K562 (cell line): Measurements from ENCODE around the gene ING2. TPM values are rescaled to one million over a fixed set of nuclear protein-coding genes. Genes with fewer than 3 reads are reported as not detected.
A peak's percentile ranks its signal among the peaks of the same experiment; 100 is the strongest.

Experiments used
- CBX3 ChIP-seq, 2 experiments: IDR thresholded peaks; 1 replicate in 1 of 2; 2 replicates in 1 of 2; pipeline ENCODE4 v1.6.1; 2012; ENCODE audit warnings: inconsistent platforms in 2 of 2, low read length in 2 of 2, borderline replicate concordance in 1 of 2, control low read depth in 1 of 2
- CHD2 ChIP-seq: IDR thresholded peaks from 2 replicates; pipeline ENCODE4 v1.6.1; 2011; ENCODE audit warnings: low read depth, low read length
- HNRNPL ChIP-seq: fragments of 200-400 bp; formaldehyde crosslinking; IDR thresholded peaks from 2 replicates; pipeline ENCODE4 v1.6.1; 2017; ENCODE audit warnings: low read depth, mild to moderate bottlenecking, low read length
- MAZ ChIP-seq, 2 experiments: fragments of 450-650 bp in 1 of 2; sonication (generic) in 1 of 2; formaldehyde crosslinking; IDR thresholded peaks in 1 of 2; conservative IDR thresholded peaks in 1 of 2; 2 replicates each; pipeline versions ENCODE4 v1.4.0 to v1.5.0; 2020; ENCODE audit warnings: mild to moderate bottlenecking in 1 of 2, missing genetic modification reagents in 1 of 2
- NFIC ChIP-seq: fragments of 450-650 bp; IDR thresholded peaks from 2 replicates; pipeline ENCODE4 v1.6.1; 2017; ENCODE audit warnings: mild to moderate bottlenecking, inconsistent platforms
- NFYB ChIP-seq: IDR thresholded peaks from 2 replicates; pipeline ENCODE4 v1.6.1; 2011; ENCODE audit warnings: mild to moderate bottlenecking, moderate library complexity; ENCODE audit not compliant: insufficient read length; ENCODE audit errors: extremely low read depth
- PHF21A ChIP-seq: fragments of 450-650 bp; IDR thresholded peaks from 2 replicates; pipeline ENCODE4 v1.6.1; 2017; ENCODE audit warnings: low read depth, borderline replicate concordance
- PRDM10 ChIP-seq: fragments of 450-650 bp; IDR thresholded peaks from 2 replicates; pipeline ENCODE4 v1.6.1; 2018; ENCODE audit not compliant: partially characterized antibody
- SMAD3 ChIP-seq: fragments of 450-650 bp; formaldehyde crosslinking; conservative IDR thresholded peaks from 2 replicates; pipeline ENCODE4 v1.4.0; 2020; ENCODE audit warnings: mild to moderate bottlenecking
- STAT5B ChIP-seq: fragments of 250-450 bp; sonication (Bioruptor Pico); IDR thresholded peaks from 2 replicates; pipeline ENCODE4 v1.8.0; 2021; ENCODE audit warnings: mild to moderate bottlenecking, inconsistent platforms
- ZNF408 ChIP-seq: fragments of 250-450 bp; sonication (Bioruptor Pico); IDR thresholded peaks from 2 replicates; pipeline ENCODE4 v1.4.0; 2020; ENCODE audit warnings: low read depth, mild to moderate bottlenecking, moderate library complexity
- ZNF584 ChIP-seq: fragments of 200-800 bp; sonication (Bioruptor generic); IDR thresholded peaks from 2 replicates; pipeline ENCODE4 v1.6.1; 2016; ENCODE audit warnings: low read depth, mild to moderate bottlenecking, missing genetic modification characterization, missing compliant biosample characterization
- polyA plus RNA-seq, 8 experiments: library from polyadenylated mRNA; depleted of rRNA in 4 of 8; stranded (reverse) in 5 of 8; unstranded in 3 of 8; fragments of >200 nt; fragmentation: Nextera tagmentation in 2 of 8; fragmentation: Illumina TruSeq in 1 of 8; extraction: Ambion mirVana in 2 of 8; extraction: Trizol in 1 of 8; gene quantifications; 2 replicates each; pipeline versions ENCODE4 v1.2.1 to v1.2.3, GENCODE V29; 2011 to 2014; ENCODE audit warnings: inconsistent platforms in 1 of 8, missing spikeins in 1 of 8
- total RNA-seq, 7 experiments: library from RNA; depleted of rRNA in 6 of 7; stranded (reverse); fragments of >200 nt in 6 of 7; fragmentation: Illumina TruSeq in 2 of 7; extraction: Trizol in 2 of 7; gene quantifications; 2 replicates each; pipeline versions ENCODE4 v1.2.1 to v1.2.3, GENCODE V29; 2011 to 2021; ENCODE audit warnings: low replicate concordance in 1 of 7
- TF ChIP-seq, protein P1 (sequence below), 2 experiments: fragments of 450-650 bp; formaldehyde crosslinking in 1 of 2; IDR thresholded peaks; 2 replicates each; pipeline versions ENCODE4 v1.4.0 to v1.6.1; 2014 to 2020; ENCODE audit warnings: mild to moderate bottlenecking in 2 of 2, borderline replicate concordance in 1 of 2, low read depth in 1 of 2
- TF ChIP-seq, protein P2 (sequence below): fragments of 450-650 bp; formaldehyde crosslinking; conservative IDR thresholded peaks from 2 replicates; pipeline ENCODE4 v1.4.0; 2022; ENCODE audit warnings: mild to moderate bottlenecking, missing genetic modification characterization

The ING2 gene
- total and polyA plus RNA-seq, 9 of the 15 experiments (the other 6 are each of a cell fraction or from before 2014, with no cell fraction given): 2.9 to 21.4 (median 12.4) TPM

DNA sequence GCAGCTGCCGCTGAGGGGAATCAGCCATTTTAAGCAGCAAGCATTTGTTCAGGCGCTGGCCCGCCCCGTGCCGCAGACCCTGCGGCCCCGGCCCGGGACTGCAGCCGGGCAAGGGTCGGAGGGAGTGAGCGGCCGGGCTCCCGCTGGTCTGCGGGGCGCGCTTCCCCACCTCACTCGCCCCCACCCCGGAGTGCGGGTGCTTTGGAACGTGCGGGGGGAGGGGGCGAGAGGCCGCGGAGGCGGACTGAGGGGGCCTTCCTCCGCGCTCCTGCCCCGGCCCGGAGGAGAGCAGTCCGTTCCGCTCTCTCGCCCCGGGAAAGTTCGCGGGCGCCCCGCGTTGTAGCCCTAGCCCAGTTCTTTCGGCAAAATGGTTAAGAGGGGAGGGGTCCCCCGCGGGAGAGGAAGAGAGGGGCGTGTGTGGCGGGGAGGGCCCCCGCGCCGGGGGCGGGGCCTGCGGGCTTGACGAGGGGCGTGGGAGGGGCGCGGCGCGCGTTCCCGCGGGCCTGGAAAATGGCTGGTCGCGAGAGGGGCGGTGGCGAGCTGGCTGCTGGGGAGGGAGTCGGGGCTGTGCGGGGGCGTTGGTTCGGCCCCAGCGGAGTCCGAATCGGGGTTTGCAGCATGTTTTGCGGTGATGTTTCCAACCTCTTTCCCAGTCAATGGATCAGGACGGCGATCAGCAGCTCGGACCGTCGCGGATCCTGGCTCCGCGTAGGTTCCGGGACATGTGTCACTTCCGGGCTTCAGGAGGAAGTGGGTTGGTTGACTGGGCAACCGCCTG lies 942 bp downstream of the ING2 start (continued):
- TF ChIP-seq, protein P1, sequence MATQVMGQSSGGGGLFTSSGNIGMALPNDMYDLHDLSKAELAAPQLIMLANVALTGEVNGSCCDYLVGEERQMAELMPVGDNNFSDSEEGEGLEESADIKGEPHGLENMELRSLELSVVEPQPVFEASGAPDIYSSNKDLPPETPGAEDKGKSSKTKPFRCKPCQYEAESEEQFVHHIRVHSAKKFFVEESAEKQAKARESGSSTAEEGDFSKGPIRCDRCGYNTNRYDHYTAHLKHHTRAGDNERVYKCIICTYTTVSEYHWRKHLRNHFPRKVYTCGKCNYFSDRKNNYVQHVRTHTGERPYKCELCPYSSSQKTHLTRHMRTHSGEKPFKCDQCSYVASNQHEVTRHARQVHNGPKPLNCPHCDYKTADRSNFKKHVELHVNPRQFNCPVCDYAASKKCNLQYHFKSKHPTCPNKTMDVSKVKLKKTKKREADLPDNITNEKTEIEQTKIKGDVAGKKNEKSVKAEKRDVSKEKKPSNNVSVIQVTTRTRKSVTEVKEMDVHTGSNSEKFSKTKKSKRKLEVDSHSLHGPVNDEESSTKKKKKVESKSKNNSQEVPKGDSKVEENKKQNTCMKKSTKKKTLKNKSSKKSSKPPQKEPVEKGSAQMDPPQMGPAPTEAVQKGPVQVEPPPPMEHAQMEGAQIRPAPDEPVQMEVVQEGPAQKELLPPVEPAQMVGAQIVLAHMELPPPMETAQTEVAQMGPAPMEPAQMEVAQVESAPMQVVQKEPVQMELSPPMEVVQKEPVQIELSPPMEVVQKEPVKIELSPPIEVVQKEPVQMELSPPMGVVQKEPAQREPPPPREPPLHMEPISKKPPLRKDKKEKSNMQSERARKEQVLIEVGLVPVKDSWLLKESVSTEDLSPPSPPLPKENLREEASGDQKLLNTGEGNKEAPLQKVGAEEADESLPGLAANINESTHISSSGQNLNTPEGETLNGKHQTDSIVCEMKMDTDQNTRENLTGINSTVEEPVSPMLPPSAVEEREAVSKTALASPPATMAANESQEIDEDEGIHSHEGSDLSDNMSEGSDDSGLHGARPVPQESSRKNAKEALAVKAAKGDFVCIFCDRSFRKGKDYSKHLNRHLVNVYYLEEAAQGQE (IDR thresholded peaks at IDR 0.05; ENCODE audit: borderline replicate concordance): no peak
- TF ChIP-seq, protein P1 (CRISPR knock-in tag; IDR thresholded peaks at IDR 0.05; ENCODE audit: low read depth): no peak
- TF ChIP-seq CHD2 (no peak), ZNF584 (CRISPR knock-in tag) (no peak), STAT5B (no peak), ZNF408 (CRISPR knock-in tag) (no peak), SMAD3 (no peak), NFIC (peak; percentile 58), MAZ (CRISPR knock-in tag; conservative IDR thresholded peaks at IDR 0.05 in 1 of 2, IDR thresholded peaks at IDR 0.05 in 1 of 2) (peak; percentile 59 to 92), PHF21A (no peak), CBX3 (IDR thresholded peaks at IDR 0.05; ENCODE audit: borderline replicate concordance in 1 of 2, low read length in 2 of 2) (peak in 1 of 2 experiments; percentile 71; a peak in 1 of 3 replicates), HNRNPL (no peak), PRDM10 (peak; percentile 80), NFYB (no peak)
- TF ChIP-seq, protein P2, sequence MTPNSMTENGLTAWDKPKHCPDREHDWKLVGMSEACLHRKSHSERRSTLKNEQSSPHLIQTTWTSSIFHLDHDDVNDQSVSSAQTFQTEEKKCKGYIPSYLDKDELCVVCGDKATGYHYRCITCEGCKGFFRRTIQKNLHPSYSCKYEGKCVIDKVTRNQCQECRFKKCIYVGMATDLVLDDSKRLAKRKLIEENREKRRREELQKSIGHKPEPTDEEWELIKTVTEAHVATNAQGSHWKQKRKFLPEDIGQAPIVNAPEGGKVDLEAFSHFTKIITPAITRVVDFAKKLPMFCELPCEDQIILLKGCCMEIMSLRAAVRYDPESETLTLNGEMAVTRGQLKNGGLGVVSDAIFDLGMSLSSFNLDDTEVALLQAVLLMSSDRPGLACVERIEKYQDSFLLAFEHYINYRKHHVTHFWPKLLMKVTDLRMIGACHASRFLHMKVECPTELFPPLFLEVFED (CRISPR knock-in tag): no peak
